HG02763 (cell line): ENCODE measurements around the gene RPL38.

ENCODE experiments used
- ATAC-seq: cut with Tn5 transposase; IDR thresholded peaks from one replicate; pipeline ENCODE4 v1.9.1; 2021; ENCODE audit warnings: mild to moderate bottlenecking, moderate library complexity; ENCODE audit not compliant: unreplicated experiment

RPL38 gene

DNA sequence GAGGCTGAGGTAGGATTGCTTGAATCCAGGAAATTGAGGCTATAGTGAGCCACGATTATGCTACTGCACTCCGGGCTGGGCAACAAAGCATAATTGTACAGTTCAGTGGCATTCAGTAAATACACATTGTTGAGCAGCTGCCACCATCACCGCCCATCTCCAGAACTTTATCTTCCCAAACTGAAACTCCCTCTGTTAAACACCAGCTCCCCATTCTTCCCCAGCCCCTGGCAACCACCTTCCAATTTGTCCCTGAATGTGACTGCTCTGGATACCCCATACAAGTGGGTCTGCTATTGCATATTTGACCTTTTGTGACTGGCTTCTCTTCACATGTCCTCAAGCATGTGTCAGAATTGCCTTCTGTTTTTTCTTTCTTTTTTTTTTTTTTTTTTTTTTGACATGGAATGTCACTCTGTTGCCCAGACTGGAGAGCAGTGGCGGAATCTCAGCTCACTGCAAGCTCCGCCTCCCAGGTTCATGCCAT, 2.9 kb downstream of the RPL38 start:
- ATAC-seq, result no peak

DNA sequence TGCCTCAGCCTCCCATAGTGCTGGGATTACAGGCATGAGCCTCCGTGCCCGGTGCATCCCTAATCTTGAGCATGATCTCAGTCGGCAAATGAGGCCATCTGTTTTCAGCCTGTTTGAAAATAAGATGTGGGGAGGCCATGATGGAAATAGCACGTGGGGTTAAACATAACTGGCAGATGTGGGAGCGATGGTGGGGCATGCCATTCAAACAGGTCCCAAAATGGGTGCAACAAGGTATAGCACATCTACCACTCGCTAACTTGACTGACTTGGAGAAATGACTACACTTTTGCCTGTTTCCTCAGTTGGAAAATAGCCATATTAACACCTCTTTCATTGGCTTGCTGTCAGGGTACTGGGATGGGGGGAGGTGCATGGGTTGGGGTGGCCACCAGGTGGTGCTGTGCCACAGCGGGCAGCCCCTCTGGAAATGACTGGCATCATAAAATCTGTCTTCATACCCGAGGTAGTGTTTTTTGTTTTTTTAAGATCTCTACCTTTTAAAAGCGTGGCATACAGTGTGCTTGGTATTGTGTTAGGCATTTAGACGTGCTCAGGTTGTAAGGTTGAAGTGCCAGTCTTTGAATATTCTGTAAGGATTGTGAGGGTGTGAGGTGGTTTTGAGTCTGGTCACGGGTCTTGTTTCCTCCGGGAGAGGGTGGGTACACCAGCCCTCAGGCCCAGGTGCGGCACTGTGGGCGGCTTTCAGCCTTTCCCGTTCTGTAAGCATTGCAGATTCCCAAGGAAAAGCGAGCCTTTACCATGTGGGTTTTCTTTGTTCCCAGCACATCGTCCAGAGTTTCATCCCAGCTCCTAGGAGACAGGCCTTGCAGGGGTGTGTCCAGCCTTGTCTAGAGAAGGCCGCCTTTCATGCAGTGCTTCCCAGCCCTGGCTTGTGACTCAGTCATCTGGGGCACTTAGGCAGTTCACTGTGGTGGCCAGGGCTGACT, 7.0 kb downstream of the RPL38 start:
- no peak for ATAC-seq

DNA sequence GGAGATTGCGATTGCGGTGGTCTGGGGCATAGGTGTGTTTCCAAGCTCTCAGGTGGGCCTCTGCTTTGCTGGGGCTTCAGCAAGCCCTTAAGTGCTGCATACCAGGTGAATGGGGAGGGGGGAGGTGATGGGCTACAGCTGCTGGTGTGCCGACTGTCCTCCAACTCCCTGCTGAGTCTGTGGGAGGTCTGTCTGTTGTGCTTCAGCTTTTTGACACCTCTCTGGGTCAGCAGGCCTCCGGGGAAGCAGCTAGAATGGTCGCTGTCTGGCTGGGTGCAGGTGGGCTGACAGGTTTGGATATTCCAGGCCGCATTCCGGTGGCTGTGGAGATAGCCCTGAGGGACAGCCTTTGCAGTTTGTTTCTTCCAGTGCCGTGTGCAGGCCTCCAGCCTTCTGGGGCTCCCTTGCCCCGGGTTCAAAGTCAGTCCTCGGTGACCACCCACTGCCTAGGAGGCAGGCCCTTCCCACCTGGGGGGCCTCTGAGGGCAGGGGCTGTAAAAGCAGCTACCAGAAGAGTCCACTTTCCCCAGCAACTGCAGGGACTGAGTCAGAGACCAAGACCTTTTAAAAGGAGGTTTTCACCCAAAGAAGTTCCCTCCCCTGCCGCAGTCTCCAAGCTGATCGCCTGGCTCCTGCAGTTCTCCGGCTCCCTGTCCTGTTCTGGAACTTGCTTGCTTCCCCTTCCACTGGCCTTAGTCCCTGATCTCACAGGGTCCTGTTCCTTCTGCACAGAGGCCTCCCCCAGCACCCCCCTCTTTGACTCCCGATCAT, 7.8 kb downstream of the RPL38 start:
- no peak for ATAC-seq

DNA sequence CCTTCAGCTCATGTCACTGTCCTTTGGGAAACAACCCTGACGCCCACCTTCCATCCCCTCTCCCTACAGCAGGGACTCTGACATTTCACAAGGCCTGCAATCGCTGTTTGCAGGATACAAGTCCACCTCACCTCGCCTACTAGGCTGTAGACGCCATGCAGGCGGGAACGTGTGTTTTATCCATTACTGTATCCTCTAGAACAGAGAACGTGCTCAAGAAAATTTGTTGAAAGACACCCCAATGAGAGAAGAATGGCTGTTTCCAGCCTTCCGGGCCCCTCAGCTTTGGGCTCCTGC, 8.4 kb downstream of the RPL38 start:
- no peak for ATAC-seq

DNA sequence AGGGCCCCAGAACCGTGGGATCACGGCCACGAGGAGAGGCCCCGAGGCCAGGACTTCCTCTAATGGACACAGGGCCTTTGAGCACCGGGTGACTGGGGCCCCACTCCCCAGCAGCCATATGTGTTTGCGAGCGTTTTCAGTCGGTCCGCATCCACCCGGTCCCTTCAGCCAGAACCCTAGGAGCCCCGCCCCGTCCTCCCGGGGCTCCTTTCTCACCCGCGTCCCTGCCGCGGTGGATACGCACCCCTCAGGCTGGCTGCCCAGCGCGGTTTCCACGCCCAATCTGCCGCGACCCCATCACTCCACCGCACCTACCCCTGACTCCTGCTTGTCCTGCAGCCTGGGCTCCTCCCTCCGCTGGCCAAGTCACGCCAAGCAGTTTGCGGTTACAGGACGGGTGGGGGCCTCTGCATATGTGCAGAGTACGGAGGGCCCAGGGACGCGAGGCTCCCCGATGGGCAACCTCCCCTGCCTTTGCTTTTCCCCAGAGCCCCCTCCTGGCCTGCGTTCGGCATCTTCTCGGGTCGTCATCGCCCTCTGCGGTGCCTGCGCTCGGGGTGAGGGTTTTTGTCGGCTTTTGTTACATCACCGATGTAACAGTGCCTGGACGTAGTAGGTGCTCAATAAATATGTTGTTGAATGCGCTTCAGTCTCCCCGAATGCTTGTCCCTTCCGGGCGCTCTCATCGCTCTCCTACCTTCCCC, 8.9 kb downstream of the RPL38 start:
- no peak for ATAC-seq

DNA sequence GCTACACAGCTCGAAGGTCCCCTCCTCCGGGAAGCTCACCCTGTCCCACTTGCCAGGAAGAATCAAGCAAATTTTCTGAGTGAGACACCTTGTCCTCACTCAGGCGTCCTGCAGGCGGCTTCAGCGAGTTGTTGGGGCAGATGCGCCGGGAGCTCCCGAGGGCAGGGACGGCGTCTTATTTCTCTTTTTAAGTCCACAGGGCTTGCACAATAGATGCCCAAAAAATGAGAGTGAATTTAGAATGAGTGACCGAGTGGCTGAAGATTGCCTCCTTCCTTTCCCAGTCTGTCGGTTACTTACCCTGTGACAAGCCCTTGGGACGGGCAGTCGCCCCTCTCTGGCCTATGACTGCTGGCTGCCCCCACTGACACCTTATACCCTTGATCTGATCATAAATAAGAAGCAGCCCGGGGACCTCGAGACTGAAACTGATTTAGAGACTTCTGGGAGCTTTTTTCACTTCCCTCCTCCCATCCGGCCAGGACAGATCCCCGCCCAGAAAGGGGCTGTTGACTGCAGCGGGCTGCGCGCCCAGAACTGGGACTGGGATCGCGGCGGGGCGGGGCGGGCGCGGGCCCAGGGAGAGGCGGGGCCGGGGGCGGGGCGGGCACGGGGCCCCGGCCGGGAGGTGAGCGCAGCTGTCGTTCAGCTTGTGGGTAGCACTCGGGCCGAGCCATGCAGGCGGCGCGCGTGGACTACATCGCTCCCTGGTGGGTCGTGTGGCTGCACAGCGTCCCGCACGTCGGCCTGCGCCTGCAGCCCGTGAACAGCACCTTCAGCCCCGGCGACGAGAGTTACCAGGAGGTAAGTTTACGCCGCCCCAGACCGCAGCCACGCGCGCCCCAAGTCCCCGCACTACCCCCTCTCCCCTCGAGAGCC, 9.7 kb downstream of the RPL38 start, which contains the start of gene TTYH2:
Gene TTYH2 (plus strand): TSS at position 659 of the 879 bp plus-strand sequence. CDS start 17 bp downstream, at position 676.
- ATAC-seq, result peak; percentile 62

DNA sequence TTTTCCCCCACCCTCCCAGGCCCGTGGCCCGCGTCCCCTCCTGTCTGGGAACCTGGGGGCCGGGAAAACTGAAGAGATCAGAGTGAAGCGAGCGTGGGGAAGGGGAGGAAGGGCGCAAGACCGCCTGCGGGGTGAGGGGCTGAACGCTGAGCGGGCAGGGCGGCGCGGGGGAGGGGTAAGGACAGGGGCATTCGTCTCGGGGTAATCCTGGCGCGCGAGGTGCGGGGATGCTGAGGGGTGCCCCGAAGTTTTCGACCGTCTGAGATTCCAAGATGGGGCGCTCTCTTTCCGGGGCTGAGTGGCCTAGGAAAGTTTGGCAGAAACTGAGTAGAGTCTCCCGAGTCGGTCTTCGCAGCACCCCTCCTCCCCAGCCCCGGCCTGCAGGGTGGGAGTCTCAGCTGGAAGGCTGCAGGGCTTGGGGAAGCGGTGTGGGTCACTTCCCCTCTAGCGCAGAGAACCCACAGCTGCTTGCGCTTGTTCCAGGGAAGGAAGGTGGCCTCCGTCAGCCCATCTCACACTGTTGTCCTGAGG, 10.4 kb downstream of the RPL38 start:
- ATAC-seq, result no peak

DNA sequence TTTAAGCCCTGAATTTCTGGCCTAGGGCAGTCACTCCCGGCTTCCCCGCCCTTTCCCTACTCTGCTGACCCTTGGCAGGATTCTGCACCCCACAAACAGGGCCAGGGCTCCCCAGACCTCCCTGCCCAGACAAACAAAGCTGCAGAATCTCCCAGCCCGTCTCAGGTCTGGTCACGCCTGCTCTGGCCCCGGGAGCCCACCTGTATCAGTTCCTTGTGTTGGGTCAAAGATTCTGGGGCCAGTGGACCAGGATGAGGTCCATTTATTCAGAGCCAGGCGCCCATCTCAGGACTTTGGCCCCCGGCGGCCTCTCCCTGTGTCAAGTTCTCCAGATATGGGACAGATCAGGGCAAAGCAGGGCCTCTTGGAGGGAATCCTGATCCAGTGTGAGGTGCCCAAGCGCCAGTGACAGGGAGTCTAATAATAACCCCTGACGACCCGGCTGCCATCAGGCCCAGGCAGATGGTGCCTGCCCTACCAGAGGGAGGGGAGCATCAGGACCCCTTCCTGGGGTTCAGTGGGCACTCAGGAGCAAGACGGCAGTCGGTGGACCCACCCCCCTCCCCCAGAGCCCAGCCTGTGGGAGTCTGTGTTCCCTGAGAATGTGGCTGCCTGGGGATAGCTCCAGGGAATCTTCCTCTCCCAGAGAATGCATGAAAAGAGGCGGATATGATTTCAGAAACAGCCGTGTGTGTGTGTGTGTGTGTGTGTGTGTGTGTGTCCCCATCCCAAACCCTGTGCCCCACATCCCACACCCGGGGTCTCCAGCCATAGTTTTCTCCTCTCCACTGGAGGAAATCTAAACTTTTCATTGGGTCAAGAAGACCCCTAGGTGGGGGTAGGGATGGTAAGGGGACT, 11.2 kb downstream of the RPL38 start:
- ATAC-seq, result no peak

DNA sequence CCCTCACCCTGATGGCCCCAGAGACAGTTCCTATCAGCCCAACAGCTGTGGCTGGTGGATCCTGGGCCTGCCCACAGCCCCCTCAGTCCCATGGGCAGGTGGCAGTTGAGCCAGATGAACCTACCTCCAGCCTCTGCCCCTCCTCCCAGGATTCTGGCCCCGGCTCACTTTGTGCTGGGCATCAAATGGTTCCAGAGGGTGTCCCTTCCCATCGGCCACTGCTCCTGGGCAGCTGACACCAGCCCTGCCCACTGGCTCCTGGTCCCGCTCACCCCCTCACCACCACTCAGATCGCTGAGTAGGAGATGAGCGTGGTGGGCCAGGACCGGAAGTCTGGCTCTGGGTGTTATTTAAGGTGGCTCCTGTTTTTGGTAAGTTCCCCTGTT, 11.9 kb downstream of the RPL38 start:
- no peak for ATAC-seq

DNA sequence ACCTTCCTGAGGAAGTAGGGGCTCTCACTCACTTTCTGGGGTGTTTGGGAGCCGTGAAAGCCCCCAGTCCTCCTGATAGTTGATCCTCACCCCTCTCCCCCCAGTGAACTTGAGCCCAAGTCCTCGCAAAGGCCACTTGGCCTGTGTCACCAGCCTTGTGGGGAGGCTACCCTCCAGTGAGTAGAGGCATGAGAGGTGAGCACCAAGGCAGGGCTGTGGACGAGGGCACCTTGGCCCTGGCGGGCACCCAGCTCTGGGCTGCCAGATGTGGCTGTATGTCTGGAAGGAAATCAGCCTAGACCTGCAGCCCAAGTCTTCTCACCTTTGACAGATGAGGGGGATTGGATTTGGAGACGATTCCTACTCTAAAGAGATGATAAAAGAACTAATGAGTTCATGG, 13.0 kb downstream of the RPL38 start:
- ATAC-seq, result no peak

DNA sequence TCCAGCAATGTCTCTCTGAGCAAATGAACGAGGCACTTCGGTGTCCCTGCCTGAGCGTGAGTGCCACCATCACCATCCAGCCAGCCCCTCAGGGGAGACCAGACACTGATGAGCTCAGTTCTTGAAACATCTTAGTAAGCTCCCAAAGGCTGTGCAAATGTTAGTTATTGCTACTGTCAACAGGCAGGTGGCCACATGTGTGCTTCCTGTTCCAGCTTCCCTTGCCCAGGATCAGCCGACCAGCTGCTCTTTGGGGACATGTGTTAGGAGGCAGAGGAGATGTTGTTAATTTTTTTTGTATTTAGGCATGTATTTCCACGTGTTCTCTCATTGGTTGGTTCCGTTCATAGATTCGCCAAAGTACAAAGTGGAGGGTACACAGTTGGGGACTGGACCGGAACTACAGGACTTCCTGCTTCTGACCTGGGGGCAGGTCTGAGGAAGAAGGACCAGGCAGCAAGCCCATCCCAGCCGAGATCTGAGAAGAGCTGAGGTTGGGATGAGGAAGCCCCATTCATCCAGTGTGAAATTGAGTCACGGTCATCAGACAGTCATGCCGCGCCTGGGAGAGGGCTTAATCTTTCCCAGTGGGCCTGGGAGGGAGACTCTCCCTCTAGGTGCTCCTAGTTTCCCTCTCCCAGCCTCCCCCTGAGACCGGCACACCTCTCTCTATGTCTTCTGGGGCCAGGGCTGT, 13.7 kb downstream of the RPL38 start:
- no peak for ATAC-seq

DNA sequence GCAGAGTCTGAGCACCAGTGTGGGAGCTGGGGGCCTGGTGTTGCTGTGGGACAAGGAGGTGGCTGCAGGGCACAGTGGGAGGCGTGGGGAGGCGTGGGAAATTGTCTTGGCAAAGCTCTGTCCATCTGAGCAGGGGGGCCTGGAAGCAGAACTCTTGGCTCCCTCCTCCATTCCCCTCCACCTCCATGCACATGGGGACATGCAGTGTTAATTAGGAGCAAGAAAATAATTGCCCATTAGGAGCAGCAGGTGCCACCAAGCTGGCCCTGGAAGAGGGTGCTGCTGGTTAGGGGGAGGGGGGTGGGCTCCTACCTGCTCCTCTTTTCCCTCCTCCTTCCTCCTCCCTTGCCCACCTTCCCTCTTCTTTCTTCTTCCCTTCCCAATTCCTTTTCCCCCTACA, 14.4 kb downstream of the RPL38 start:
- no peak for ATAC-seq

DNA sequence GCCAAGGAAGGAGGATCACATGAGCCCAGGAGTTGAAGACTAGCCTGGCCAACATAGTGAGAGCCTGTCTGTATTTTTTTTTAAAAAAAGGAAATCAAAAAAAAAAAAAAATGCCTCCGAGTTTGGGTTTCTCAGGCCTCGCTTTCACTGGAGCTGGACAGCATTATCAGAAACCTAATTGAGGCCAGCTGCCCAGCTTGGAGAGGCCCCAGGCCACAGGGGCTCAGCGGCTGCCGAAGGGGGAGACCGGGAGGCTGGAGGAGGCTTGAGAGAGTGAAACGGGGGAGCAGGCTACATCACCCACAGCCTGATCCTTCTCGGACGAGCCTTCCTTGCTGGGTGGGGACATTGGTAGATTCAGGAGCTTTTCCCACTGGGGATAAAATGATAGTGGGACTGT, 15.0 kb downstream of the RPL38 start:
- no peak for ATAC-seq

DNA sequence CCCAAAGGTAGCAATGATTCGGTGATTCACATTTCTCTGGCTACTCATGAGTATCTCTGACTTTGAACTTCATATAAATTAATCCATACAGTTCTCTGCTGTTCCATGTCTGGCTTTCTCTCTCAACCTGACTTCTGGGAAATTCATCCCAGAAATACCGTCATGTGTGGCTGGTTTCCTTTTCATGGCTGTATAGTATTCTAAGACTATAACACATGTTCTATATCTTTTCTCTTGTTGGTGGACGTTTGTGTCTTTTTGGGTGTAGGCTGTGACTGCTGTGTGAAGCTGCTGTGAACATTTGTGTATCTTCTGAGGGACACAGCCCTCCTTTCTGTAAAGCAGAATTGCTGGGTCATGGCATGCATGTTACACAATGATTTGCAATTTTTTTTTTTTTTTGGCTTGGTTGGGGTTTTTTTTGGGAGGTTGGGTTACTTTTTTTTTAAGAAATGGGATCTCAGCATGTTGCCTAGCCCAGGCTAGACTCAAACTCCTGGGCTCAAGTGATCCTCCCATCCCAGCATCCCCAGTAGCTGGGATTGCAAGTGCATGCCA, 16.2 kb downstream of the RPL38 start:
- ATAC-seq, result no peak

DNA sequence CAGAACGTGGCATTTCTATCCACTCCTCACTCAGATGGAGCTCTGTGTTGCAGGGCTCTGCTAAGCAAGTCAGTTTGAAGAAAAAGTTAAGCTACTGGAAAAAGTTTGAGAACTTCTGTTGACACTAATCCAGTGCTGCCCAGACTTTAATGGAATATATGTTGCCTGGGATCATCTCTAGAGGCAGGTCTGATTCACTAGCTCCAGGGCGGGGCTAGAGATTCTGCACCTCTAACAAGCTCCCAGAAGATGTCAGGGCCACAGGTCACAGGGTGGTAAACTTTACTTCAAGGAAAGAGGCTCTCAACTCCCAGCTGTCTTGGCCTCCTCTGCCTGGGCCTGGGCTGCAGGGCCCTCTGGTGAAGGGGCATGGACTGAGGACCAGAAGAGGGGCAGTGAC, 16.7 kb downstream of the RPL38 start:
- ATAC-seq, result no peak

DNA sequence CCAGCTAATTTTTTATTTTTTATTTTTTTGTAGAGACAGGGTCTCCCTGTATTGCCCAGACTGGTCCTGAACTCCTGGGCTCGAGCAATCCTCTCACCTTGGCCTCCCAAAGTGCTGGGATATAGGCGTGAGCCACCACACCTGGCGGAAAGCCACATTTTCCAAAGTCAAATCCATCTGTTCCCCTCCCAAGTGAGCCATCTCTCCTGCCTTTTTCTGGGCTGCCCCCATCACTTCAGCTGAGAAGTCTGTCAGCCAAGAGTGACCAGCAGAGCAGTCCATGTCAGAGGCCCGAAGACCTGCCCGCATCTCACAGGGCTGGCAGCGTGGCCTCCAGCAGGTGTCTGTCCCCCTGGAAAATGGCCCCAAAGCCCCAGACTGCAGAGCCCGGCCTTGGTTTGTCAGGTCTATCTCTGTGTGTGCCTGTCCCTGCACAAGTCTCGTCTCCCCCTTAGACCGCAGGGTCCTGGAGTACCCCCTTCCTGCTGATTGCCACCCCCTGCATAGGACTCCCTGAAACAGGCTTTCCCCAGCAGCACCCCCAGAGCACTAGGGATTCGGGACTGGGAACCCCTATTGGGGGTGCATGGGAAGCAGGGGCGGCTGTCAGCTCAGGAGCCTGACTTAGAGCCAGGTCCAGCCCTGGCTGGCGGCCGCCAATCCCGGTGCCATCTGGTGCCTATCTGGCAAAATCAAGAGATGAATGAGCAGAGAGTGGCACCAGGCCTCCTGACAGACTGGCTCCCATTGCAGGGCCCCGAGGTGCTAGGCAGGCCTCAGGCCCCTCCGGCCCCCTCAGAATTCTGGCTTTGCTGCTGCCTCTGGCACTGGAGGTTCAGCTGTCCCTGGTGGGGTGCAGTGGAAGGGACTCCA, 17.7 kb downstream of the RPL38 start:
- no peak for ATAC-seq

DNA sequence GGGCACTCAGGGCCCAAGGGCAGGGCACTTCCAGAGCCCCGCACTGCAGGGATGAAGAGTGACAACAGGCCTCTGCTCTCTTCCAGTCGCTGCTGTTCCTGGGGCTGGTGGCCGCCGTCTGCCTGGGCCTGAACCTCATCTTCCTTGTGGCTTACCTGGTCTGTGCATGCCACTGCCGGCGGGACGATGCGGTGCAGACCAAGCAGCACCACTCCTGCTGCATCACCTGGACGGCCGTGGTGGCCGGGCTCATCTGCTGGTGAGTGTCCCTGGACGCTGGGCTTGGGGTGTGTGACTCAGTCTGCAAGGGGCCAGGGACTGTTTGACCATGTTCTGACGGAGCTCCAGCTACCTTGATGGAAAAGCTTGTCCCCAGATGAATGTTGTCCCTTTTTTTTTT, 18.9 kb downstream of the RPL38 start:
- ATAC-seq, result no peak
